Lung (tissue), 12 donors: ENCODE results near the gene MRC2. TPM values are rescaled to one million over a fixed set of nuclear protein-coding genes. Genes with fewer than 3 reads are reported as not detected.
"Not testable (repeated sequence)": the region's sequence is repeated elsewhere in the genome, so short reads cannot be mapped to it uniquely, and the experiment has no call there.

Experiments used
- ATAC-seq: fragments of 200-7000 bp; cut with Tn5 transposase; one replicate; pipeline ENCODE4 v1.9.1; 2020; ENCODE audit warnings: moderate number of reproducible peaks; ENCODE audit not compliant: insufficient read depth, low FRiP score
- DNase-seq, 3 donors: peaks; one replicate each; pipeline ENCODE4 v3.0.0-alpha.2; 2013 to 2017
- H3K27ac ChIP-seq, 2 donors: one replicate each; pipeline ENCODE4 v1.5.1; 2013; ENCODE audit warnings: mild to moderate bottlenecking in 2 of 2, moderate library complexity in 2 of 2, control low read depth in 1 of 2, inconsistent platforms in 1 of 2, low read depth in 1 of 2, low read length in 1 of 2
- H3K27me3 ChIP-seq, 3 donors: one replicate each; pipeline ENCODE4 v1.5.1; 2013; ENCODE audit warnings: low read length in 2 of 3; ENCODE audit not compliant: control insufficient read depth in 3 of 3, insufficient read depth in 3 of 3
- H3K36me3 ChIP-seq, 4 donors: one replicate each; pipeline ENCODE4 v1.5.1; 2013; ENCODE audit warnings: low read length in 4 of 4, mild to moderate bottlenecking in 1 of 4, moderate library complexity in 1 of 4; ENCODE audit not compliant: control insufficient read depth in 4 of 4, insufficient read depth in 4 of 4
- H3K4me1 ChIP-seq, 5 donors: one replicate each; pipeline ENCODE4 v1.5.1; 2013; ENCODE audit warnings: low read length in 5 of 5, mild to moderate bottlenecking in 2 of 5, moderate library complexity in 1 of 5; ENCODE audit not compliant: control insufficient read depth in 5 of 5, insufficient read depth in 5 of 5
- H3K4me3 ChIP-seq: one replicate; pipeline ENCODE4 v1.5.1; 2013; ENCODE audit warnings: mild to moderate bottlenecking, control low read depth, moderate library complexity
- H3K9ac ChIP-seq, 2 donors: one replicate each; pipeline ENCODE4 v1.5.1; 2013; ENCODE audit warnings: low read length in 2 of 2, control low read depth in 1 of 2; ENCODE audit not compliant: insufficient read depth in 1 of 2
- H3K9me3 ChIP-seq, 4 donors: one replicate each; pipeline ENCODE4 v1.5.1; 2013; ENCODE audit warnings: low read length in 3 of 4, mild to moderate bottlenecking in 1 of 4, moderate library complexity in 1 of 4; ENCODE audit not compliant: control insufficient read depth in 4 of 4, insufficient read depth in 3 of 4
- CTCF ChIP-seq: IDR thresholded peaks from 2 replicates; pipeline ENCODE4 v1.5.1; 2012; ENCODE audit warnings: mild to moderate bottlenecking; ENCODE audit errors: control extremely low read depth, extremely low read depth
- WGBS, 2 donors: extraction: QIAGEN DNeasy Blood & Tissue Kit; methylation state at CpG; one replicate each; pipeline ENCODE4 v1.1.7; 2013; 5-methylcytosine and 5-hydroxymethylcytosine counted together
- polyA plus RNA-seq, 2 donors: library from polyadenylated mRNA; stranded (reverse); fragments of 200-250 nt; gene quantifications; one replicate each; pipeline ENCODE4 v1.2.1, GENCODE V29; 2013
- total RNA-seq, 2 donors: library from RNA; depleted of rRNA in 1 of 2; stranded (reverse); fragments of >200 nt in 1 of 2; gene quantifications; one replicate each; pipeline ENCODE4 v1.2.1, GENCODE V29; 2014 to 2021
- donor health status: control.
- donor health status: control.
- donor health status: Bipolar disorder and iron deficiency.
- donor health status: healthy.
- donor health status: DM: yes; HTN: yes; CAD: no.

MRC2 gene
- total and polyA plus RNA-seq, 4 donors, result 15.9 to 82.3 (median 68.5) TPM

DNA sequence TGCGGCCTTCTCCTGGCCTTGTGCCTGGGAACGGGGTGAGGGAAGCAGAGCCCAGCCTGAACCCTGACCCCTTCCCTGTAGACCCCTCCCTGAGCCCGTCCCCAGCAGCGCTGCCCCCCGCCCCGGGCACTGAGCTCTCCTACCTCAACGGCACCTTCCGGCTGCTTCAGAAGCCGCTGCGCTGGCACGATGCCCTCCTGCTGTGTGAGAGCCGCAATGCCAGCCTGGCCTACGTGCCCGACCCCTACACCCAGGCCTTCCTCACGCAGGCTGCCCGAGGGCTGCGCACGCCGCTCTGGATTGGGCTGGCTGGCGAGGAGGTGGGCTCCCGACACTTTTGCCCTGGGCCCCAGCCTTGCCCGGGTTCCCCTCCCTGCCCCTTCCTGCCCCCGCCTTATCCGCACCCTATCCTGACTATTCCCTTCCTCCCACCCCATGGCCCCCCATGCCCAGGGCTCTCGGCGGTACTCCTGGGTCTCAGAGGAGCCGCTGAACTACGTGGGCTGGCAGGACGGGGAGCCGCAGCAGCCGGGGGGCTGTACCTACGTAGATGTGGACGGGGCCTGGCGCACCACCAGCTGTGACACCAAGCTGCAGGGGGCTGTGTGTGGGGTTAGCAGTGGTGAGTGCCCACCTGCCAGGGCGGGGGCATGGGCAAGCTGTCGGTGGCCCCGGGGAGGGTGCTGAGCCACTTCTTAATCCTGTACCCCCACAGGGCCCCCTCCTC lies 62.1 kb downstream of the MRC2 start:
- no peaks in the 10 kb centered on the region for H3K9me3 ChIP-seq
- peaks cover 0 to 44% (median 12%) of the 10 kb centered on the region in 4 donors for H3K36me3 ChIP-seq
- no peak for TF ChIP-seq CTCF
- ATAC-seq (no peak), DNase-seq (no peak)
- H3K4me3 ChIP-seq, result no peak overlapping the region
- H3K9ac ChIP-seq, result no peak overlapping the region
- no peak overlapping the region for H3K27ac ChIP-seq
- WGBS, 2 donors, result 91 to 95% methylated on average over 37 of the region's 37 CpGs
- peaks cover 0 to 3% (median 0%) of the 10 kb centered on the region in 5 donors for H3K4me1 ChIP-seq
- no peaks in the 10 kb centered on the region for H3K27me3 ChIP-seq

- peaks cover 0 to 44% (median 12%) of the 10 kb centered on the region in 4 donors for H3K36me3 ChIP-seq
- H3K4me1 ChIP-seq, result peaks cover 0 to 4% (median 0%) of the 10 kb centered on the region in 5 donors
- no peak for ATAC-seq
- DNase-seq, result no peak
- no peak overlapping the region for H3K4me3 ChIP-seq
- 91 to 93% methylated on average over 19 of the region's 19 CpGs for WGBS, 2 donors
- no peaks in the 10 kb centered on the region for H3K27me3 ChIP-seq
- H3K9ac ChIP-seq, result no peak overlapping the region
- TF ChIP-seq CTCF, result no peak
- no peak overlapping the region for H3K27ac ChIP-seq
- no peaks in the 10 kb centered on the region for H3K9me3 ChIP-seq
These were observed 62.9 kb downstream of the MRC2 start for GRCh38 chr17:62690168-62690897.

DNA sequence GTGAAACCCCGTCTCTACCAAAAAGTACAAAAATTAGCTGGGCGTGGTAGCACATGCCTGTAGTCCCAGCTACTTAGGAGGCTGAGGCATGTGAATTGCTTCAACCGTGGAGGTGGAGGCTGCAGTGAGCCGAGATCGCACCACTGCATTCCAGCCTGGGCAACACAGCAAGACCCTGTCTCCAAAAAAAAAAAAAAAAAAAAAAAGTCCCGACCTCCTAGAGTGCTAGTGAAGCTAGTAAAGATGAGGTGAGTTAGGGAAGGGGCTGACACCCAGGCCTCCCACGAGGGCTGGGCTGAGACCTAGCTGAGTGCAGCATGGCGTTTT lies 64.1 kb downstream of the MRC2 start:
- not testable (repeated sequence) for H3K9ac ChIP-seq, H3K27ac ChIP-seq, H3K9me3 ChIP-seq, H3K27me3 ChIP-seq, H3K4me1 ChIP-seq, H3K4me3 ChIP-seq, ATAC-seq, DNase-seq
- H3K36me3 ChIP-seq, result peaks cover 0 to 35% (median 10%) of the 10 kb centered on the region in 4 donors
- WGBS, 2 donors, result 89 to 90% methylated on average over 8 of the region's 8 CpGs

- no peak for TF ChIP-seq CTCF
- Histone ChIP-seq H3K9me3 (no peaks in the 10 kb centered on the region), H3K9ac (no peak overlapping the region), H3K27me3 (no peaks in the 10 kb centered on the region), H3K4me3 (no peak overlapping the region), H3K4me1 (peaks cover 0 to 4% (median 2%) of the 10 kb centered on the region in 5 donors), H3K27ac (no peak overlapping the region), H3K36me3 (peaks cover 0 to 35% (median 10%) of the 10 kb centered on the region in 4 donors)
- ATAC-seq (no peak), DNase-seq (no peak)
- WGBS, 2 donors, result 95% methylated on average over 17 to 20 of the region's 20 CpGs
These were observed 64.7 kb downstream of the MRC2 start for GRCh38 chr17:62692159-62692651.
